ENCODE results near the gene RNF212B.

The RNF212B gene

DNA sequence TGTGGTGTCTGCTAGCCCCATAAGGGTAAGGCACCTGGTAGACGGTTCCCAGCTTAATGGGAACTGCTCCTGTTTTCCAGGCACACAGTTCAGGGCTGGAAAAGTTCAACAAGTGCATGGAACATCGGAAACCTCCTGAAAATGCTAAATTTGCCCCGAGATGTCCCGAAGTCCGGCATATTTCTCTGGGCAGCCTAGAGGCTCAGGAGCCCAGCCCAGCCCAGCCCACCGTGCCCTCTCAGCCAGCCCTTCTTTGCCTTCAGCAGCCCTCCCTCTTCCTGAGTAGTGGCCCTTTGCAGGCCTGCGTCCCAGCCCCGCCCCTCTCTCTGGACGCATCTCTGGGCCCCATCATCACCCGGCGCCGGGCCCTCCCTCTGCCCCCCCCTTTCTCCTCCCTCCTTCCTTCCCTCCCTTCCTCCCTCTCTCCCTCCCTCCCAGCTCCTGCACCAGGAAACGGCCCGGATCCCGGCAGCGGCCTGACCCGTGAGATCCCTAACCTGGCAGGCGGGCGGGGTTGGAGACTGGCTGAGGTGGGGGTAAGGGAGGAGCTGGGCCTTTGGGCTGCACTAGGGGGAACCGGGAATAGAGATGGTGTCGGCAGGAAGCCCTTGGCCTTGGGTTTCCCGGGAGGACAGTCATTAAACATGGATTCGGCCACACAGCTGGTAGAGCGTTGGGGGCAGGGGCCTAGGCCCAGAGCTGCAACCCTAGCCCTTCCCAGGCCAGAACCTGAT lies 68.8 kb downstream of the RNF212B start, which contains the start of gene BCL2L2:
TSS of gene BCL2L2 (plus strand) at position 422 of the 734 bp plus-strand sequence. CDS start 935 bp downstream, outside the sequence.
- TF ChIP-seq, protein P1, sequence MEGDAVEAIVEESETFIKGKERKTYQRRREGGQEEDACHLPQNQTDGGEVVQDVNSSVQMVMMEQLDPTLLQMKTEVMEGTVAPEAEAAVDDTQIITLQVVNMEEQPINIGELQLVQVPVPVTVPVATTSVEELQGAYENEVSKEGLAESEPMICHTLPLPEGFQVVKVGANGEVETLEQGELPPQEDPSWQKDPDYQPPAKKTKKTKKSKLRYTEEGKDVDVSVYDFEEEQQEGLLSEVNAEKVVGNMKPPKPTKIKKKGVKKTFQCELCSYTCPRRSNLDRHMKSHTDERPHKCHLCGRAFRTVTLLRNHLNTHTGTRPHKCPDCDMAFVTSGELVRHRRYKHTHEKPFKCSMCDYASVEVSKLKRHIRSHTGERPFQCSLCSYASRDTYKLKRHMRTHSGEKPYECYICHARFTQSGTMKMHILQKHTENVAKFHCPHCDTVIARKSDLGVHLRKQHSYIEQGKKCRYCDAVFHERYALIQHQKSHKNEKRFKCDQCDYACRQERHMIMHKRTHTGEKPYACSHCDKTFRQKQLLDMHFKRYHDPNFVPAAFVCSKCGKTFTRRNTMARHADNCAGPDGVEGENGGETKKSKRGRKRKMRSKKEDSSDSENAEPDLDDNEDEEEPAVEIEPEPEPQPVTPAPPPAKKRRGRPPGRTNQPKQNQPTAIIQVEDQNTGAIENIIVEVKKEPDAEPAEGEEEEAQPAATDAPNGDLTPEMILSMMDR (IDR thresholded peaks at IDR 0.05; ENCODE audit: low read depth, low read length): no peak
- TF ChIP-seq, protein P2, sequence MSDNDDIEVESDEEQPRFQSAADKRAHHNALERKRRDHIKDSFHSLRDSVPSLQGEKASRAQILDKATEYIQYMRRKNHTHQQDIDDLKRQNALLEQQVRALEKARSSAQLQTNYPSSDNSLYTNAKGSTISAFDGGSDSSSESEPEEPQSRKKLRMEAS (IDR thresholded peaks at IDR 0.05; ENCODE audit: low read depth, low read length): no peak; the same call in 1 of the 2 replicates
- peak; percentile 76 for TF ChIP-seq POLR2A (IDR thresholded peaks at IDR 0.05; ENCODE audit: extremely low read depth, insufficient read length)
- TF ChIP-seq MYC (IDR thresholded peaks at IDR 0.05; ENCODE audit: low read depth, low read length): 0 out of 2 replicates have a peak, but pooled peaks have one; percentile 33
- peak; percentile 89 for DNase-seq (ENCODE audit: low read depth)
- peak within 1 kb of the TSS; percentile 92 for H3K4me3 ChIP-seq (ENCODE audit: low read depth, low read length)

DNA sequence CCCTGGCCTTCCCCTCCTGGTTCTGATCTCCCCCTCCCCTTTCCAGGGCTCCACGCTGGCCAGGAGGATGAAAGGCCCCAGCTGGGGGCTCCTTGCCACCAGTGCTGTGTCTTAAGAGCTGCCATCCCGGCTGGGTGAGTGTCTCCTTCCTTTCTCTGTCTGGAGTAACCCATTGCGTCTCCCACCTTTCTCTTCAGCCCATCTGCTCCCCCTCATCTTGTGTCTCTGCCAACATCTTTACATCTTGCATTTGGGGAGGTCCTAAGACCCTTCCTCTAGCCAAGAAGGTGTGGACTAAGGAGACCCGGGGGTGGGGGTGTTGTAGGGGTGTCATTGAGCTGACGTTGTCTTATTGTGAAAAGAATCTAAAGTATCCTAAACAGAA lies 69.4 kb downstream of the RNF212B start:
- peak; percentile 16 for DNase-seq (ENCODE audit: low read depth)
- peak overlapping the region; percentile 92 for H3K4me3 ChIP-seq (ENCODE audit: low read depth, low read length)
- no peak for TF ChIP-seq MYC (IDR thresholded peaks at IDR 0.05; ENCODE audit: low read depth, low read length)
- TF ChIP-seq, protein P2 (IDR thresholded peaks at IDR 0.05; ENCODE audit: low read depth, low read length): no peak
- TF ChIP-seq, protein P1 (IDR thresholded peaks at IDR 0.05; ENCODE audit: low read depth, low read length): no peak
- TF ChIP-seq POLR2A (IDR thresholded peaks at IDR 0.05; ENCODE audit: extremely low read depth, insufficient read length): no peak

DNA sequence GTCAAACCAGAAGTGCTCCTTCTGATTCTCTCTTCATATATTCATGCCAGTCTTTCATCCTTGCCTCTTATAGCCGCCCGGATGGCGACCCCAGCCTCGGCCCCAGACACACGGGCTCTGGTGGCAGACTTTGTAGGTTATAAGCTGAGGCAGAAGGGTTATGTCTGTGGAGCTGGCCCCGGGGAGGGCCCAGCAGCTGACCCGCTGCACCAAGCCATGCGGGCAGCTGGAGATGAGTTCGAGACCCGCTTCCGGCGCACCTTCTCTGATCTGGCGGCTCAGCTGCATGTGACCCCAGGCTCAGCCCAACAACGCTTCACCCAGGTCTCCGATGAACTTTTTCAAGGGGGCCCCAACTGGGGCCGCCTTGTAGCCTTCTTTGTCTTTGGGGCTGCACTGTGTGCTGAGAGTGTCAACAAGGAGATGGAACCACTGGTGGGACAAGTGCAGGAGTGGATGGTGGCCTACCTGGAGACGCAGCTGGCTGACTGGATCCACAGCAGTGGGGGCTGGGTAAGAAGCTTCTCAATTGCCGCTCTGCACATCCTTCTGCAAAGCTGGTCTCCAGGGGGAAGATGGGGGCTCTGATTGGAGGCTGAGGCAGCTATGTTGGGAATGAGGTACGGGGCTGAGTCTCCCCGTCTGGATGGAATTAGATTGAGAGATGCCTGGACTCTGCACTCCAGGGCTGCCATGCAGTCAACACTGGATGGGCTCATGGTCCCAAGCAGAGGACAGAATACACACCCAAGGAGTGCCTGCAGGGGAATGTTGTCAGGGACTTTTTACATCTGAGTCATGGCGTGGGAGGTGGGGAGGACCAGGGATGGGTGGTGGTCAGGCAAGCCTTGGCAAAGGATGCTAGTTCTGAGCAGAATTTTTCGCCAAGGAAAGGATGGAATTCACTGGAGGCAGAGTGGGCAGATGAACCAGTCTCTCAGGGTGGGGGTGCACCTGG lies 70.2 kb downstream of the RNF212B start:
- no peak for DNase-seq (ENCODE audit: low read depth)
- TF ChIP-seq POLR2A (IDR thresholded peaks at IDR 0.05; ENCODE audit: extremely low read depth, insufficient read length): no peak
- TF ChIP-seq, protein P1 (IDR thresholded peaks at IDR 0.05; ENCODE audit: low read depth, low read length): no peak
- no peak for TF ChIP-seq MYC (IDR thresholded peaks at IDR 0.05; ENCODE audit: low read depth, low read length)
- TF ChIP-seq, protein P2 (IDR thresholded peaks at IDR 0.05; ENCODE audit: low read depth, low read length): no peak
- peak overlapping the region; percentile 92 for H3K4me3 ChIP-seq (ENCODE audit: low read depth, low read length)

DNA sequence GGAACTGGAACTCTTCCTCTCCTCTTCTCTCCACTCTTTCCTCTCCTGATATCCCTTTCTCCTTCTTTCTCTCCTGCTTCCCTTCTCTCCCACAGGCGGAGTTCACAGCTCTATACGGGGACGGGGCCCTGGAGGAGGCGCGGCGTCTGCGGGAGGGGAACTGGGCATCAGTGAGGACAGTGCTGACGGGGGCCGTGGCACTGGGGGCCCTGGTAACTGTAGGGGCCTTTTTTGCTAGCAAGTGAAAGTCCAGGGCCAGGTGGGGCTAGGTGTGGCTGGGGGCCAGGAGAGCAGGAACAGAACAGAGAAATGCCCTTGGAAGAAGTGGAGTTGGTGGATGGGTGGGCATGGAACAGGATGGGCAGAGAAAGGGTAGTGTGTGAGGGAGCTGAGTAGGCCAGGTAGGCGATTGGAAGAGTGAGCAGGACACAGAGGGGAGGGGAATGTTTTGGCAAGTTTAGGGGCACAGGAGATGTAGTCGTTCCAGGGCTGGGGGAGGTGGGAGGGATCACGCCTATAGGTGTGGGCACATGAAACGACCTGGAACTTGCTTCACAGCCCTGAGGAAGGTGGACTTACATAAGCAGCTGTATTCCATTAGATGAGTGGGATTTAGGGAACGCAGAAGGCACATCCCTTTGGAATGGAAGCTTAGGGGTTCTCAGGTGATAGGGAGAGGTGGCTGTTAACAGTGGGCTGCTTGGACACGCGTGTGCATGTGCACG lies 71.1 kb downstream of the RNF212B start:
- H3K4me3 ChIP-seq (ENCODE audit: low read depth, low read length): no peak overlapping the region
- no peak for TF ChIP-seq MYC (IDR thresholded peaks at IDR 0.05; ENCODE audit: low read depth, low read length)
- TF ChIP-seq POLR2A (IDR thresholded peaks at IDR 0.05; ENCODE audit: extremely low read depth, insufficient read length): no peak
- TF ChIP-seq, protein P2 (IDR thresholded peaks at IDR 0.05; ENCODE audit: low read depth, low read length): no peak
- TF ChIP-seq, protein P1 (IDR thresholded peaks at IDR 0.05; ENCODE audit: low read depth, low read length): no peak
- no peak for DNase-seq (ENCODE audit: low read depth)

DNA sequence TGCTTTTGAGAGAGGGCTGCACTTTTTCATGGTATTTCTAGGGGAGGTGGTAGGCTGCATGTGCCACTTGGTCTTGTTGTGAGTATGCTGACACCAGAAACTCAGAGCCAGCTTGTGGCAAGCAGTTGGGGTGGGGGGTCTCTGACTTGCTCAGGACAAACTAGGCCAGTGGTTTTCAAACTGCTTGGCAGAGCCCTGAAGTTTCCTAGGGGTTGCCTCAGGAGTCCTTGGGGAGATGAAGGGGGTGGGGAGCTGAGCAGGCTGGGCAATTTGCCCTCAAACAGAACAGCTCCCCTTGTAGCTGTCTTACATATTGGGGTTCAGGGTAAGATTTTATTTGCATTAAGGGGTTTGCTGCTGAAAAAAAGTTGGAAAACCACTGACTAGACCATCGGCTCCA lies 72.8 kb downstream of the RNF212B start:
- no peak for DNase-seq (ENCODE audit: low read depth)
- no peak for TF ChIP-seq POLR2A (IDR thresholded peaks at IDR 0.05; ENCODE audit: extremely low read depth, insufficient read length)
- TF ChIP-seq MYC (IDR thresholded peaks at IDR 0.05; ENCODE audit: low read depth, low read length): no peak
- TF ChIP-seq, protein P2 (IDR thresholded peaks at IDR 0.05; ENCODE audit: low read depth, low read length): no peak
- TF ChIP-seq, protein P1 (IDR thresholded peaks at IDR 0.05; ENCODE audit: low read depth, low read length): no peak
- H3K4me3 ChIP-seq (ENCODE audit: low read depth, low read length): no peak overlapping the region
